ENCODE results near the gene ST3GAL3. TPM values are rescaled to one million over a fixed set of nuclear protein-coding genes. Genes with fewer than 3 reads are reported as not detected.

The ST3GAL3 gene
- total RNA-seq, 1 donor from 2014 or later = 34.3 TPM

GRCh38 chr1:43781574-43781973, 74.2 kb downstream of the ST3GAL3 start:
- Histone ChIP-seq H3K27me3 (no peaks in the 10 kb centered on the region), H3K27ac (no peak overlapping the region), H3K36me3 (no peaks in the 10 kb centered on the region), H3K4me3 (no peak overlapping the region), H3K9me3 (no peaks in the 10 kb centered on the region), H3K4me1 (no peaks in the 10 kb centered on the region)
- intact Hi-C loops (cut with DNase I) = no loop called here
- TF ChIP-seq CTCF (IDR thresholded peaks at IDR 0.05) = no peak
- no peak for DNase-seq (ENCODE audit: low spot score in 2 of 2)

DNA sequence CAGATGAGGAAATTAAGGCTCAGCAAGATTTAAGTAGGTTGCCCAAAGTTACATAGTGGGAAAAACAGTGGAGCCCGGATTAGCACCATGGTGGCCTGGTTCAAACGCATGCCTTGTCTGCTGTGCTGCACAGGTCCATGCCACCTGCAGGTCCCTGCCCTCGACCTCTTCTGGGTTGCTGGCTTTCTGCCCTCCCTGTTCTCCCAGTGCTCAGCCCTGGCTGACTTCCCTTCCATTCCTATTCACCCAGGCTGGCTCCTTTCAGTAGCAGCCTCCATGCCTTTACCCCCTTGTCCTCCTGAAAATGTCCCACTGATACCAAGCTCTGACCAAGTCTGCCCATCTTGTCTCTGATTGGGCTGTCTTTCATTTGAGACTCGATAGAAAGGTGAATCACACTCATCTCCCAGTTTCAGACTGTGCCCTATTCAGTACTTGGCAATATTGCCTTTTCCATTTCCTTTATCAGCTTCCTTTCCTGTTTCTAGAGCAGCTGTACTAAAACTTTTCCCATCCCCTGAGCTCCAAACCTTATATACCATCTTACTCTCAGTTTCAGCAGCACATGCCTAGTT, 75.8 kb downstream of the ST3GAL3 start:
- Histone ChIP-seq H3K36me3 (no peaks in the 10 kb centered on the region), H3K4me3 (no peak overlapping the region), H3K9me3 (no peaks in the 10 kb centered on the region), H3K27me3 (no peaks in the 10 kb centered on the region), H3K4me1 (no peaks in the 10 kb centered on the region), H3K27ac (no peak overlapping the region)
- TF ChIP-seq CTCF (IDR thresholded peaks at IDR 0.05) = no peak
- no peak for DNase-seq (ENCODE audit: low spot score in 2 of 2)
- intact Hi-C loops (cut with DNase I) = no loop called here

GRCh38 chr1:43783671-43784205, 76.4 kb downstream of the ST3GAL3 start:
- Histone ChIP-seq H3K27me3 (no peaks in the 10 kb centered on the region), H3K4me3 (no peak overlapping the region), H3K4me1 (no peaks in the 10 kb centered on the region), H3K27ac (no peak overlapping the region), H3K9me3 (no peaks in the 10 kb centered on the region), H3K36me3 (no peaks in the 10 kb centered on the region)
- DNase-seq (ENCODE audit: low spot score in 2 of 2) = no peak
- no peak for TF ChIP-seq CTCF (IDR thresholded peaks at IDR 0.05)
- intact Hi-C loops (cut with DNase I) = no loop called here

DNA sequence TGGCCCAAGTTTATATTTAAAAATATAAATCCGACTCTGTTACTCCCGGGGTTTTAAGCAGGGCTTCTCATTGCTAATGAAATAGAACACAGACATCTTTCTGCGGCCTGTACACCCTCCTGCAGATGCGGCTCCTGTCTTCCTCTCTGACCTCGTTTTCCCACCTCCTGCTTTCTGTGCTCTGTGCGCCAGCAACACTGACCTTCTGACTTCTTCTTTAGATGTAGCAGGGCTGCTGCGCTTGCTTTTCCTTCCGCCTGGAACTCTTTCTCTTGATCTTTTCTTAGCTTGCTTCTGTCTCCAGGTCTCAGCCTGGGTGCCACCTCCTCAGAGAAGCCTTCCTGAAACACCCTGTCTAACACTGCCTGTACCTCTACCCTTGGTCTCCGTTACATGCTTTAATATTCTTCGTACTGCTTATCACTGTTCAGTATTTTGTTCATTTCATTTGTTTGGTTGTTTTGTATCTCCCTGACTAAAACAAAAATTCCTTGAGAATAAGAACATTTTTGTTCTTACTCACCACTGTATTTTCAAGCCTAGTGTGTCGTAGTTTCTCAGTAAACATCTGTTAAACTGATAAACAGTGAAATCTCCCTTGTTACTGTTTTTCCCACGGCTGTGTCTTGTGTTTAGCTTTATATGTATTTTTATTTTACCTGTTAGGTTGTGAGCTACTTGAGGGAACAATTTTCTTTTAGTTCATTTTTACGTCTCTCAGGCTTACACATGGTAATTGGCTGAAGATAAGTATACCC, 79.0 kb downstream of the ST3GAL3 start:
- Histone ChIP-seq H3K36me3 (no peaks in the 10 kb centered on the region), H3K27ac (no peak overlapping the region), H3K27me3 (no peaks in the 10 kb centered on the region), H3K4me1 (no peaks in the 10 kb centered on the region), H3K4me3 (no peak overlapping the region), H3K9me3 (no peaks in the 10 kb centered on the region)
- DNase-seq (ENCODE audit: low spot score in 2 of 2) = no peak
- no peak for TF ChIP-seq CTCF (IDR thresholded peaks at IDR 0.05)
- intact Hi-C loops (cut with DNase I) = no loop called here

- no peak overlapping the region for H3K4me3 ChIP-seq
- no peak for DNase-seq (ENCODE audit: low spot score in 2 of 2)
- intact Hi-C loops (cut with DNase I) = no loop called here
- peaks cover 0 to 2% of the 10 kb centered on the region in 2 donors for H3K36me3 ChIP-seq
- TF ChIP-seq CTCF (IDR thresholded peaks at IDR 0.05) = no peak
- no peaks in the 10 kb centered on the region for H3K9me3 ChIP-seq
- no peaks in the 10 kb centered on the region for H3K4me1 ChIP-seq
- H3K27ac ChIP-seq = no peak overlapping the region
- H3K27me3 ChIP-seq = no peaks in the 10 kb centered on the region
Observed at GRCh38 chr1:43786960-43787359, 79.6 kb downstream of the ST3GAL3 start.

Data from ascending aorta (tissue), 2 donors.